Loucy (cell line): Measurements from ENCODE around the gene MOK.

ENCODE experiments used
- H2AFZ ChIP-seq: fragments of 200-600 bp; sonication (generic); 2 replicates; pipeline ENCODE4 v1.6.0; 2016; ENCODE audit warnings: antibody characterized with exemption, mild to moderate bottlenecking, low read length, moderate library complexity
- H3F3A ChIP-seq: fragments of 200-600 bp; 2 replicates; pipeline ENCODE4 v1.6.0; 2016; ENCODE audit warnings: antibody characterized with exemption, low read depth, mild to moderate bottlenecking
- H3K27me3 ChIP-seq: fragments of 200-600 bp; sonication (generic); 2 replicates; pipeline ENCODE4 v1.6.1; 2014; ENCODE audit warnings: low read length, mild to moderate bottlenecking; ENCODE audit not compliant: insufficient read depth, poor library complexity, severe bottlenecking
- H3K36me3 ChIP-seq: fragments of 200-600 bp; sonication (generic); 2 replicates; pipeline ENCODE4 v1.6.1; 2016; ENCODE audit warnings: low read length; ENCODE audit not compliant: insufficient read depth
- H3K4me1 ChIP-seq: fragments of 200-600 bp; sonication (generic); 2 replicates; pipeline ENCODE4 v1.5.1; 2014; ENCODE audit warnings: low read length, mild to moderate bottlenecking; ENCODE audit not compliant: insufficient read depth, poor library complexity, severe bottlenecking
- H3K4me2 ChIP-seq: fragments of 200-600 bp; sonication (generic); 2 replicates; pipeline ENCODE4 v1.6.0; 2014; ENCODE audit warnings: antibody characterized with exemption, low read length, low read depth, mild to moderate bottlenecking; ENCODE audit not compliant: poor library complexity, severe bottlenecking
- H3K4me3 ChIP-seq: fragments of 200-600 bp; sonication (generic); 2 replicates; pipeline ENCODE4 v1.5.1; 2014; ENCODE audit warnings: low read length, mild to moderate bottlenecking, mixed read lengths; ENCODE audit not compliant: poor library complexity, severe bottlenecking
- H3K79me2 ChIP-seq: fragments of 200-600 bp; sonication (generic); 2 replicates; pipeline ENCODE4 v1.6.1; 2014; ENCODE audit warnings: low read length; ENCODE audit not compliant: insufficient read depth
- H3K9ac ChIP-seq: fragments of 200-600 bp; sonication (generic); 2 replicates; pipeline ENCODE4 v1.6.0; 2014; ENCODE audit warnings: mild to moderate bottlenecking, low read depth, low read length, moderate library complexity; ENCODE audit not compliant: poor library complexity, severe bottlenecking
- H3K9me2 ChIP-seq: fragments of 200-600 bp; sonication (generic); replicated peaks from 2 replicates; pipeline ENCODE4 v1.6.1; 2016; ENCODE audit warnings: low read depth, low read length, mixed read lengths
- H3K9me3 ChIP-seq: fragments of 200-600 bp; sonication (generic); 2 replicates; pipeline ENCODE4 v1.6.1; 2014; ENCODE audit warnings: mild to moderate bottlenecking, antibody characterized with exemption, low read length, low read depth; ENCODE audit not compliant: insufficient read depth
- H4K20me1 ChIP-seq: fragments of 200-600 bp; sonication (generic); 2 replicates; pipeline ENCODE4 v1.6.0; 2014; ENCODE audit warnings: antibody characterized with exemption, low read length, mild to moderate bottlenecking; ENCODE audit not compliant: insufficient read depth, poor library complexity, severe bottlenecking
- CTCF ChIP-seq: fragments of 200-600 bp; sonication (generic); conservative IDR thresholded peaks from 2 replicates; pipeline ENCODE4 v1.5.1; 2014; ENCODE audit warnings: mild to moderate bottlenecking, antibody characterized with exemption, low read length
- EZH2phosphoT487 ChIP-seq: fragments of 200-600 bp; IDR thresholded peaks from 2 replicates; pipeline ENCODE4 v1.6.1; 2018; ENCODE audit warnings: antibody characterized with exemption, mild to moderate bottlenecking, moderate library complexity, borderline replicate concordance

The MOK gene

GRCh38 chr14:102225386-102225785 lies 79.6 kb downstream of the MOK start:
- H3K27me3 ChIP-seq = no peaks in the 10 kb centered on the region
- no peaks in the 10 kb centered on the region for H3K9me2 ChIP-seq
- no peaks in the 10 kb centered on the region for H3K36me3 ChIP-seq
- H3F3A ChIP-seq = no peaks in the 10 kb centered on the region
- H3K4me1 ChIP-seq = no peaks in the 10 kb centered on the region
- H3K79me2 ChIP-seq = no peaks in the 10 kb centered on the region
- no peak overlapping the region for H3K4me3 ChIP-seq
- H2AFZ ChIP-seq = no peak overlapping the region
- TF ChIP-seq EZH2phosphoT487 (no peak), CTCF (no peak)
- no peak overlapping the region for H3K4me2 ChIP-seq
- no peak overlapping the region for H3K9ac ChIP-seq
- H3K9me3 ChIP-seq = no peaks in the 10 kb centered on the region
- H4K20me1 ChIP-seq = no peaks in the 10 kb centered on the region

GRCh38 chr14:102223682-102224081 lies 81.3 kb downstream of the MOK start:
- Histone ChIP-seq H3K4me1 (no peaks in the 10 kb centered on the region), H3K9me3 (no peaks in the 10 kb centered on the region), H3K4me2 (no peak overlapping the region), H2AFZ (no peak overlapping the region), H3K27me3 (no peaks in the 10 kb centered on the region), H3K79me2 (no peaks in the 10 kb centered on the region), H3K4me3 (no peak overlapping the region), H3K9ac (no peak overlapping the region), H3F3A (no peaks in the 10 kb centered on the region), H4K20me1 (no peaks in the 10 kb centered on the region), H3K9me2 (no peaks in the 10 kb centered on the region), H3K36me3 (no peaks in the 10 kb centered on the region)
- no peak for TF ChIP-seq CTCF
- no peak for TF ChIP-seq EZH2phosphoT487

- H3K4me3 ChIP-seq = no peak overlapping the region
- no peaks in the 10 kb centered on the region for H3K36me3 ChIP-seq
- H3K27me3 ChIP-seq = no peaks in the 10 kb centered on the region
- no peaks in the 10 kb centered on the region for H3F3A ChIP-seq
- H3K79me2 ChIP-seq = no peaks in the 10 kb centered on the region
- H3K9ac ChIP-seq = no peak overlapping the region
- TF ChIP-seq CTCF = no peak
- no peak for TF ChIP-seq EZH2phosphoT487
- H3K9me2 ChIP-seq = no peaks in the 10 kb centered on the region
- no peak overlapping the region for H3K4me2 ChIP-seq
- H4K20me1 ChIP-seq = no peaks in the 10 kb centered on the region
- H3K9me3 ChIP-seq = no peaks in the 10 kb centered on the region
- H3K4me1 ChIP-seq = no peaks in the 10 kb centered on the region
- H2AFZ ChIP-seq = no peak overlapping the region
Observed at GRCh38 chr14:102222751-102223150, 82.2 kb downstream of the MOK start.
